Glutamatergic neuron (in vitro differentiated cells): ENCODE results near the gene UGT1A3. TPM values are rescaled to one million over a fixed set of nuclear protein-coding genes. Genes with fewer than 3 reads are reported as not detected.
"Not testable (repeated sequence)": the region's sequence is repeated elsewhere in the genome, so short reads cannot be mapped to it uniquely, and the experiment has no call there.

Experiments
- DNase-seq: peaks from one replicate; pipeline ENCODE4 v3.0.0; 2022
- H3K27ac Mint-ChIP-seq: one replicate; pipeline ENCODE4 v1.8.0; 2020; ENCODE audit warnings: mild to moderate bottlenecking, mixed read lengths, inconsistent platforms; ENCODE audit not compliant: unreplicated experiment
- H3K27me3 Mint-ChIP-seq: one replicate; pipeline ENCODE4 v1.8.0; 2020; ENCODE audit warnings: mild to moderate bottlenecking, moderate library complexity, mixed read lengths, inconsistent platforms; ENCODE audit not compliant: unreplicated experiment
- H3K36me3 Mint-ChIP-seq: one replicate; pipeline ENCODE4 v1.8.0; 2020; ENCODE audit warnings: mild to moderate bottlenecking, mixed read lengths, inconsistent platforms; ENCODE audit not compliant: unreplicated experiment
- H3K4me1 Mint-ChIP-seq: one replicate; pipeline ENCODE4 v1.8.0; 2020; ENCODE audit warnings: mild to moderate bottlenecking, low read depth, mixed read lengths, inconsistent platforms; ENCODE audit not compliant: unreplicated experiment
- H3K4me3 Mint-ChIP-seq: one replicate; pipeline ENCODE4 v1.8.0; 2020; ENCODE audit warnings: mild to moderate bottlenecking, mixed read lengths, inconsistent platforms; ENCODE audit not compliant: unreplicated experiment
- H3K9me3 Mint-ChIP-seq: one replicate; pipeline ENCODE4 v1.8.0; 2020; ENCODE audit warnings: mild to moderate bottlenecking, moderate library complexity, mixed read lengths, inconsistent platforms; ENCODE audit not compliant: unreplicated experiment
- CTCF ChIP-seq: fragments of 200-600 bp; sonication (generic); IDR thresholded peaks from one replicate; pipeline ENCODE4 v1.5.0; 2021; ENCODE audit not compliant: partially characterized antibody, unreplicated experiment
- total RNA-seq: library from RNA; stranded (reverse); fragmentation: NEBNext Ultra II Directional; extraction: Animal tissue kit (Norgen Biotek cat#: 25700); gene quantifications from one replicate; pipeline ENCODE4 v1.2.1, GENCODE V29; 2021; ENCODE audit not compliant: unreplicated experiment

UGT1A3 gene
- total RNA-seq, 1 donor from 2014 or later = not detected

- no peak for DNase-seq
- Mint-ChIP-seq H3K9me3 (no peaks in the 10 kb centered on the region), H3K27me3 (peaks cover 1% of the 10 kb centered on the region), H3K36me3 (no peaks in the 10 kb centered on the region), H3K4me1 (no peaks in the 10 kb centered on the region), H3K27ac (no peak overlapping the region), H3K4me3 (no peak overlapping the region)
- TF ChIP-seq CTCF = no peak
These were observed 15.6 kb upstream of the UGT1A3 start for GRCh38 chr2:233713262-233713615.

- Mint-ChIP-seq H3K4me1 (no peaks in the 10 kb centered on the region), H3K4me3 (no peak overlapping the region), H3K36me3 (no peaks in the 10 kb centered on the region), H3K9me3 (no peaks in the 10 kb centered on the region), H3K27me3 (peaks cover 1% of the 10 kb centered on the region), H3K27ac (no peak overlapping the region)
- no peak for TF ChIP-seq CTCF
- DNase-seq = no peak
These were observed 14.7 kb upstream of the UGT1A3 start for GRCh38 chr2:233714121-233714520.

- no peak for DNase-seq
- TF ChIP-seq CTCF = no peak
- no peak within 1 kb of the TSS for H3K27ac Mint-ChIP-seq
- H3K36me3 Mint-ChIP-seq = no peaks in the 10 kb centered on the region
- no peak within 1 kb of the TSS for H3K4me3 Mint-ChIP-seq
- no peaks in the 10 kb centered on the region for H3K9me3 Mint-ChIP-seq
- H3K27me3 Mint-ChIP-seq = no peaks in the 10 kb centered on the region
- no peaks in the 10 kb centered on the region for H3K4me1 Mint-ChIP-seq
These were observed 10.3 kb upstream of the UGT1A3 start, which contains the start of gene UGT1A4 for GRCh38 chr2:233718552-233718951. Gene UGT1A4 (plus strand): TSS chr2:233718736. CDS start chr2:233718821, 85 bp downstream.

- H3K27me3 Mint-ChIP-seq, H3K9me3 Mint-ChIP-seq, H3K4me1 Mint-ChIP-seq, DNase-seq, H3K36me3 Mint-ChIP-seq, H3K4me3 Mint-ChIP-seq, H3K27ac Mint-ChIP-seq: not testable (repeated sequence)
These were observed 8.2 kb downstream of the UGT1A3 start for GRCh38 chr2:233736868-233737653.

- peaks cover 3% of the 10 kb centered on the region for H3K9me3 Mint-ChIP-seq
- H3K4me3 Mint-ChIP-seq = no peak overlapping the region
- no peak for TF ChIP-seq CTCF
- peaks cover 3% of the 10 kb centered on the region for H3K27me3 Mint-ChIP-seq
- H3K36me3 Mint-ChIP-seq = peaks cover 5% of the 10 kb centered on the region
- no peaks in the 10 kb centered on the region for H3K4me1 Mint-ChIP-seq
- no peak for DNase-seq
- no peak overlapping the region for H3K27ac Mint-ChIP-seq
These were observed 12.0 kb downstream of the UGT1A3 start for GRCh38 chr2:233740870-233741269.
